ENCODE data around the gene AMDHD2. TPM values are rescaled to one million over a fixed set of nuclear protein-coding genes. Genes with fewer than 3 reads are reported as not detected.

Gene AMDHD2
- total RNA-seq, 2 experiments from 2014 or later, result 51.8 to 59.7 TPM

DNA sequence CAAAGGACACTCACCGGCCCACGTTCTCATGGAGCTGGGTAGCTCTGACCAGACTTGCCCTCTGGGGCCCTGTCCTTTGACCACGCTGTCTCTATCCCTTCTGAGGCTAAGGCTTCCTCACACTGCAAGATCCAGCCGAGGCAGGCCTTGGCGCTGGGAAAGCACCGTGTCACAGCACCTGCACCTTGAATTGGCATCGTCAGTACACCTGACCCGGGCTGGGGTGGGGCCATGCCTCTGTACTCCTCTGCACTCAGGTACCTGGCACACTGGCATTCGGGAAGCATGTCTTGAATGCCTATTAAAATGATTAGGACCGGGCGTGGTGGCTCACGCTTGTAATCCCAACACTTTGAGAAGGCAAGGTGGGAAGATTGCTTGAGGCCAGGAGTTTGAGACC is 39.2 kb upstream of the AMDHD2 start:
- Histone ChIP-seq H3K4me3 (ENCODE audit: low read depth, low read length, poor library complexity, severe bottlenecking) (no peak overlapping the region), H3K36me3 (ENCODE audit: insufficient read depth, low read length) (peaks cover 12% of the 10 kb centered on the region; the same call in 1 of the 2 replicates), H3K9me2 (ENCODE audit: insufficient read depth, low read length) (no peaks in the 10 kb centered on the region), H4K20me1 (ENCODE audit: insufficient read depth, low read length) (peaks cover 6% of the 10 kb centered on the region; the same call in 1 of the 2 replicates), H3K27ac (ENCODE audit: low read depth, low read length, poor library complexity, severe bottlenecking) (no peak overlapping the region), H3K79me2 (ENCODE audit: insufficient read depth, low read depth, low read length) (peaks cover 19% of the 10 kb centered on the region; the same call in 1 of the 2 replicates), H2AFZ (ENCODE audit: low read length) (no peak overlapping the region), H3K9me3 (ENCODE audit: low read length) (no peaks in the 10 kb centered on the region), H3K4me2 (ENCODE audit: low read length) (no peak overlapping the region), H3K4me1 (ENCODE audit: insufficient read depth, low read length, poor library complexity, severe bottlenecking) (peaks cover 10% of the 10 kb centered on the region)
- ChIA-PET CTCF (ENCODE audit: unreplicated experiment) (no interaction called here), POLR2A (interaction anchor here (0.7 kb wide), 1 partner anchor 1811 kb away, joined by 3 read pairs; no protein-coding TSS in a partner anchor)
- TF ChIP-seq EZH2phosphoT487 (IDR thresholded peaks at IDR 0.05; ENCODE audit: borderline replicate concordance, low read depth, low read length), result no peak
- TF ChIP-seq, protein P1, sequence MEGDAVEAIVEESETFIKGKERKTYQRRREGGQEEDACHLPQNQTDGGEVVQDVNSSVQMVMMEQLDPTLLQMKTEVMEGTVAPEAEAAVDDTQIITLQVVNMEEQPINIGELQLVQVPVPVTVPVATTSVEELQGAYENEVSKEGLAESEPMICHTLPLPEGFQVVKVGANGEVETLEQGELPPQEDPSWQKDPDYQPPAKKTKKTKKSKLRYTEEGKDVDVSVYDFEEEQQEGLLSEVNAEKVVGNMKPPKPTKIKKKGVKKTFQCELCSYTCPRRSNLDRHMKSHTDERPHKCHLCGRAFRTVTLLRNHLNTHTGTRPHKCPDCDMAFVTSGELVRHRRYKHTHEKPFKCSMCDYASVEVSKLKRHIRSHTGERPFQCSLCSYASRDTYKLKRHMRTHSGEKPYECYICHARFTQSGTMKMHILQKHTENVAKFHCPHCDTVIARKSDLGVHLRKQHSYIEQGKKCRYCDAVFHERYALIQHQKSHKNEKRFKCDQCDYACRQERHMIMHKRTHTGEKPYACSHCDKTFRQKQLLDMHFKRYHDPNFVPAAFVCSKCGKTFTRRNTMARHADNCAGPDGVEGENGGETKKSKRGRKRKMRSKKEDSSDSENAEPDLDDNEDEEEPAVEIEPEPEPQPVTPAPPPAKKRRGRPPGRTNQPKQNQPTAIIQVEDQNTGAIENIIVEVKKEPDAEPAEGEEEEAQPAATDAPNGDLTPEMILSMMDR (conservative IDR thresholded peaks at IDR 0.05; ENCODE audit: low read length), result no peak
- no TSS peak for BruUV-seq (replicated peaks)
- intact Hi-C loops (cut with micrococcal nuclease; ENCODE audit: unreplicated experiment), result no loop called here
- no peak for DNase-seq (ENCODE audit: low spot score)

DNA sequence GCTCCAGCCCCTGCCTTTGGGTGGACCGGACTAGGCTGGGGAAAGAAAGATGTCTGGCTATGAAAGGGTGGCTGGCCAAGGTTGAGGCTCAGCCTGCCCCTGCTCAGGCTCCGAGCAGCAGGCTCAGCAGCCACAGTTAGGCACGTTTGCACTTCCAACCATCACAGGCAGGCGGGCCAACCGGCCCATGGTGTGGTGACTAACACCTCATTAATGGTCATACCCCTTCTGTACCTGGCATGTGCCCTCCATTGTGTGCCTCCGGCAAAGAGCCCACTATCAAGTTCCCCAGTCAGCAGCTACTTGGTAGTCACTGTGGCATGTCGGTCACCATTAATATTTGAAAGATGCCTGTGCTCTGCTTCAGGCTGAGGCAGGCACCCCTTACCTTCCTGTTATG is 38.5 kb upstream of the AMDHD2 start:
- BruUV-seq (replicated peaks), result no TSS peak
- peaks cover 12% of the 10 kb centered on the region; the same call in 1 of the 2 replicates for H3K36me3 ChIP-seq (ENCODE audit: insufficient read depth, low read length)
- H3K79me2 ChIP-seq (ENCODE audit: insufficient read depth, low read depth, low read length), result 0 out of 2 replicates have a peak, but pooled peaks cover 12% of the 10 kb centered on the region
- H3K9me3 ChIP-seq (ENCODE audit: low read length), result no peaks in the 10 kb centered on the region
- H3K4me2 ChIP-seq (ENCODE audit: low read length), result no peak overlapping the region
- peaks cover 5% of the 10 kb centered on the region for H3K4me1 ChIP-seq (ENCODE audit: insufficient read depth, low read length, poor library complexity, severe bottlenecking)
- no peaks in the 10 kb centered on the region for H4K20me1 ChIP-seq (ENCODE audit: insufficient read depth, low read length)
- H2AFZ ChIP-seq (ENCODE audit: low read length), result no peak overlapping the region
- CTCF ChIA-PET (ENCODE audit: unreplicated experiment), result no interaction called here
- POLR2A ChIA-PET, result no interaction called here
- H3K4me3 ChIP-seq (ENCODE audit: low read depth, low read length, poor library complexity, severe bottlenecking), result no peak overlapping the region
- TF ChIP-seq, protein P1 (conservative IDR thresholded peaks at IDR 0.05; ENCODE audit: low read length), result no peak
- TF ChIP-seq EZH2phosphoT487 (IDR thresholded peaks at IDR 0.05; ENCODE audit: borderline replicate concordance, low read depth, low read length), result no peak
- no peak overlapping the region for H3K27ac ChIP-seq (ENCODE audit: low read depth, low read length, poor library complexity, severe bottlenecking)
- intact Hi-C loops (cut with micrococcal nuclease; ENCODE audit: unreplicated experiment), result no loop called here
- DNase-seq (ENCODE audit: low spot score), result no peak
- H3K9me2 ChIP-seq (ENCODE audit: insufficient read depth, low read length), result no peaks in the 10 kb centered on the region

DNA sequence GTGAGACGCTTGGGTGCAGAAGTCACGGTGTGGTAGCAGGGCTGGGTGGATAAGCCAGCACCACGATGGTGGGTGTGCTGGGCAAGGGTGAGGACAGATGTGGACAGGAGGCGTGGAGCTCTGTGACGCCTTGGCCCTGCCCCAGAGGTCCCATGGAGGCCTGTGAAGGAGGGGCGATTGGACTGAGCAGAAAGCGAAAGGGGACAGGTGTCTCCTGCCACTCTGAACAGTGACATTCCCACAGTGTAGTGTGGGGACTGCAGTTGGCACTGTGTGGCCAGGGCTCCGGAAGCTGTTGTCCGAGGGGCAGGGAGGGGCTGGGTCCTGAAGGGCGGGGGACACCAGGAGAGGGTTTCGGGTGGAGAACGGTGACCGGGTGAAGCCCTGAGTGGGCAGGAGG is 37.9 kb upstream of the AMDHD2 start:
- Histone ChIP-seq H3K4me3 (ENCODE audit: low read depth, low read length, poor library complexity, severe bottlenecking) (no peak overlapping the region), H3K27ac (ENCODE audit: low read depth, low read length, poor library complexity, severe bottlenecking) (no peak overlapping the region), H4K20me1 (ENCODE audit: insufficient read depth, low read length) (no peaks in the 10 kb centered on the region), H3K4me2 (ENCODE audit: low read length) (no peak overlapping the region), H3K9me2 (ENCODE audit: insufficient read depth, low read length) (no peaks in the 10 kb centered on the region), H3K79me2 (ENCODE audit: insufficient read depth, low read depth, low read length) (0 out of 2 replicates have a peak, but pooled peaks cover 10% of the 10 kb centered on the region), H2AFZ (ENCODE audit: low read length) (no peak overlapping the region), H3K9me3 (ENCODE audit: low read length) (no peaks in the 10 kb centered on the region), H3K4me1 (ENCODE audit: insufficient read depth, low read length, poor library complexity, severe bottlenecking) (peaks cover 6% of the 10 kb centered on the region), H3K36me3 (ENCODE audit: insufficient read depth, low read length) (peaks cover 6% of the 10 kb centered on the region; the same call in 1 of the 2 replicates)
- DNase-seq (ENCODE audit: low spot score), result no peak
- ChIA-PET CTCF (ENCODE audit: unreplicated experiment) (no interaction called here), POLR2A (no interaction called here)
- intact Hi-C loops (cut with micrococcal nuclease; ENCODE audit: unreplicated experiment), result no loop called here
- TF ChIP-seq EZH2phosphoT487 (IDR thresholded peaks at IDR 0.05; ENCODE audit: borderline replicate concordance, low read depth, low read length), result no peak
- TF ChIP-seq, protein P1 (conservative IDR thresholded peaks at IDR 0.05; ENCODE audit: low read length), result no peak
- no TSS peak for BruUV-seq (replicated peaks)
